Lower lobe of right lung (tissue), 2 donors: ENCODE measurements around the gene STK17A. TPM values are rescaled to one million over a fixed set of nuclear protein-coding genes. Genes with fewer than 3 reads are reported as not detected.

ENCODE experiments used
- ATAC-seq, 2 donors: fragments of 200-7000 bp; cut with Tn5 transposase; one replicate each; pipeline ENCODE4 v1.9.1; 2020 to 2022; ENCODE audit warnings: mild to moderate bottlenecking in 2 of 2, moderate library complexity in 2 of 2
- DNase-seq: peaks from one replicate; pipeline ENCODE4 v3.0.0-alpha.2; 2020
- H3K27ac ChIP-seq: fragments of 200-600 bp; one replicate; pipeline ENCODE4 v1.8.0; 2022
- H3K27me3 ChIP-seq: fragments of 200-600 bp; one replicate; pipeline ENCODE4 v1.8.0; 2022; ENCODE audit warnings: low read depth
- H3K36me3 ChIP-seq: fragments of 200-600 bp; one replicate; pipeline ENCODE4 v1.8.0; 2022; ENCODE audit warnings: mild to moderate bottlenecking
- H3K4me1 ChIP-seq: fragments of 200-600 bp; one replicate; pipeline ENCODE4 v1.8.0; 2022
- H3K4me3 ChIP-seq: fragments of 200-600 bp; one replicate; pipeline ENCODE4 v1.8.0; 2022; ENCODE audit warnings: mild to moderate bottlenecking
- H3K9me3 ChIP-seq: fragments of 200-600 bp; one replicate; pipeline ENCODE4 v1.8.0; 2022
- intact Hi-C: fragments of 100-400 bp; cut with DNase I; formaldehyde crosslinking; loops from one replicate; pipeline ENCODE4 v1.11.0; 2022
- long read RNA-seq: library from polyadenylated mRNA; unstranded; transcript quantifications from one replicate; pipeline ENCODE4 v2.0.0, GENCODE V29; 2021
- total RNA-seq: library from RNA; stranded (reverse); fragmentation: NEBNext Ultra II Directional; extraction: Animal tissue kit (Norgen Biotek cat#: 25700); gene quantifications from one replicate; pipeline ENCODE4 v1.2.1, GENCODE V29; 2021
- TF ChIP-seq, protein P1 (sequence below): fragments of 200-600 bp; IDR thresholded peaks from one replicate; pipeline ENCODE4 v1.8.0; 2022; ENCODE audit warnings: antibody characterized with exemption, mild to moderate bottlenecking
- donor health status: DM: no; HTN: yes; CAD: no; lungs with severe emphysema.

STK17A gene
- 27.1 TPM for total RNA-seq
- long read RNA-seq, transcript STK17A-201 (7 exons, 3,368 nt) = major isoform, 34 of 56 reads
- long read RNA-seq, partial matches to known transcripts = 8 of 56 reads
- long read RNA-seq, other reads (novel, unspliced or antisense) = 14 of 56 reads

DNA sequence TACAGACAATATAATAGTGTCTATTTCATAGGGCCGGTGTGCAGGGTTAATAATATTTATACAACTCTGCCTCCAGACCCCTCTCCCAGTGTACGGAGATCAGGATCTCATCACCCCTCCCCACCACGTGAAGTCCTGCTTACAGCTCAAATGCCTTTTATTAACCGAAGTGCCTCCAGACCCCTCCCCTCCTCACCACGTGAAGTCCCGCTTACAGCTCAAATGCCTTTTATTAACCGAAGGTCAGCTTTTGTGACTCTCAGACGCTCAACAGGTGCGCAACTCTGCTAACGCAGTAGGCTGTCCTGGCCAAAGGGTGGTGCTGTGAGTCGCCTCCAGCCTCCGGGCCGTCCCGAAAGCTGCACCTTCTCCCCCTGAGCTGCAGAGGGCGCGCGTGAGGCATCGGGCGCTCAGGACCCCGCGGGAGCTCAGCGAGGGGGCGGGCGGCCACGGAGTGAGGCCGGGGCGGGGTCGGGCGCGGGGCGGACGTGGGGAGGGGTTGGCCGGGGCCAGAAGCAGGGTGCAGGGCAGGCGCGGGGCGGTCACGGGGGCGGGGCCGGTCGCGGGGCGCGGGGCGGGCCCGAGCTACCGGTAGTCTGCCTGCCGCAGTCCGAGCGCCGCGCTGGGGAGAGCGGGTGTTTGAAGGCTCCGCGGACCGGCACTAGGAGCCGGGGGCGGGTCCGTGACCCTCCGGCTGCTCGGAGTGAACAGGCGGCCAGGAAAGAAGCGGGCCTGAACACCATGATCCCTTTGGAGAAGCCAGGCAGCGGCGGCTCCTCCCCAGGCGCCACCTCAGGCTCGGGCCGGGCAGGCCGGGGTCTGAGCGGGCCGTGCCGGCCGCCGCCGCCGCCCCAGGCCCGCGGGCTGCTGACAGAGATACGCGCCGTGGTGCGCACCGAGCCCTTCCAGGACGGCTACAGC lies at the start of gene STK17A:
Gene STK17A (plus strand): TSS at position 606 of the 921 bp plus-strand sequence. CDS start 136 bp downstream, at position 742.
- Histone ChIP-seq H3K27me3 (no peaks in the 10 kb centered on the region), H3K36me3 (no peaks in the 10 kb centered on the region), H3K4me3 (peak within 1 kb of the TSS; percentile 93), H3K4me1 (peaks cover 20% of the 10 kb centered on the region), H3K27ac (peak within 1 kb of the TSS; percentile 94), H3K9me3 (no peaks in the 10 kb centered on the region)
- DNase-seq (peak; percentile 95), ATAC-seq (peak; percentile 95 to 99)
- TF ChIP-seq, protein P1, sequence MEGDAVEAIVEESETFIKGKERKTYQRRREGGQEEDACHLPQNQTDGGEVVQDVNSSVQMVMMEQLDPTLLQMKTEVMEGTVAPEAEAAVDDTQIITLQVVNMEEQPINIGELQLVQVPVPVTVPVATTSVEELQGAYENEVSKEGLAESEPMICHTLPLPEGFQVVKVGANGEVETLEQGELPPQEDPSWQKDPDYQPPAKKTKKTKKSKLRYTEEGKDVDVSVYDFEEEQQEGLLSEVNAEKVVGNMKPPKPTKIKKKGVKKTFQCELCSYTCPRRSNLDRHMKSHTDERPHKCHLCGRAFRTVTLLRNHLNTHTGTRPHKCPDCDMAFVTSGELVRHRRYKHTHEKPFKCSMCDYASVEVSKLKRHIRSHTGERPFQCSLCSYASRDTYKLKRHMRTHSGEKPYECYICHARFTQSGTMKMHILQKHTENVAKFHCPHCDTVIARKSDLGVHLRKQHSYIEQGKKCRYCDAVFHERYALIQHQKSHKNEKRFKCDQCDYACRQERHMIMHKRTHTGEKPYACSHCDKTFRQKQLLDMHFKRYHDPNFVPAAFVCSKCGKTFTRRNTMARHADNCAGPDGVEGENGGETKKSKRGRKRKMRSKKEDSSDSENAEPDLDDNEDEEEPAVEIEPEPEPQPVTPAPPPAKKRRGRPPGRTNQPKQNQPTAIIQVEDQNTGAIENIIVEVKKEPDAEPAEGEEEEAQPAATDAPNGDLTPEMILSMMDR = peak; percentile 95
- intact Hi-C loops = loop anchor here (5.0 kb wide), 1 partner anchor 120 kb away; no protein-coding TSS in a partner anchor

DNA sequence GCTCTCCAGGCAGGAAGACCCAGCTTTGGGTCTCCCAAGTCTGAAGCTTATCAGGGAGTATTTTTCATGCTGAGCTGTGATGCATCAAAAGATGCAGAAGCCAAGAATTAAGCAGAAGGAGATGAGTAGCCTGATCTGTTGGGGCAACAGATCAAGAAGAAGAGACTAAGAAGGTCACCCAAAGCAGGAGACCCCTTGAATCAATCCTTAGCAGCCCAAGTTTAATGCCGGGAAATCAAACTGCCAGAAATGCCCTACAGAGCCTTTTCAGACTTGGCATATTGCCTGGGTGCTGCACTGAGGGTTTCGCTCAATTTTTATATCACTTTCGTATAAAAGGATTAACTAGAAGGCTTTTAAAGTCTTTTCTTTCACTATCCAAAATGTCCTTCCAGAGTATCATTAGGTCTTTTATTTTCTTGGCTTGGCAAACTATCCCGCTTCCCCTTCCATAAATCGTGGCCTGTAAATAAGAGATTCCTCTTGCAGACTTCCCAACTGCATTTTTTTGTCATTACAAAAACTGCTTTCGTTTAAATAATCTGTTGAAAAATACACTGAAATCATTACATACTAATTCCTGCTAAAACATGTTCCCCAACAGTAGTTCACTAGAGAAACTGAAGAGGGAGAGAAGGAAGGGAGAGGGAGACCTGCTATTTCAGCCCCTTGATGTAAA lies 49.0 kb upstream of the STK17A start:
- Histone ChIP-seq H3K9me3 (no peaks in the 10 kb centered on the region), H3K27me3 (no peaks in the 10 kb centered on the region), H3K27ac (no peak overlapping the region), H3K4me3 (no peak overlapping the region), H3K36me3 (no peaks in the 10 kb centered on the region), H3K4me1 (no peaks in the 10 kb centered on the region)
- no peak for DNase-seq
- TF ChIP-seq, protein P1 = no peak
- no peak for ATAC-seq
- intact Hi-C loops = no loop called here

DNA sequence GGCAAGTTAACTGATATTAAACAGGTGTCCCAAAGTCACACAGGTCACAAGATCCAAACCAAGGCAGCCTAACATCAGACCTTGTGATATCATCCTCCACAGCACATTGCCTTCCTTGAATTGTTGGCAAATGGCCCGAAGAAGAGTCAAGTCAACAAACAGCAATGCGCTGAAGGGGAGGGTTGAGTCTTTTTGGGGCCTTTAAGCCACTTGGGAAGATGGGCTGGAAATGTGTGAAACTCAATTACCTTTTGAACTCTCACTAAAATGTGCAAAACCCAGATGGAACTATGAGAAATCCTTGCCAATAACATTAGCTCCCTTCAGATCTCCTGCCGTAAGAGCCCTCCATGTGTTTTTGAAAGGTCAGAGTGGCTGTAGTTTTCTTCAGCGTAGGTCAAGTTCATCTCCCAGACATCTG lies 47.9 kb upstream of the STK17A start:
- Histone ChIP-seq H3K27me3 (no peaks in the 10 kb centered on the region), H3K4me3 (no peak overlapping the region), H3K4me1 (no peaks in the 10 kb centered on the region), H3K27ac (no peak overlapping the region), H3K9me3 (no peaks in the 10 kb centered on the region), H3K36me3 (no peaks in the 10 kb centered on the region)
- ATAC-seq (no peak), DNase-seq (no peak)
- intact Hi-C loops = no loop called here
- TF ChIP-seq, protein P1 = no peak

DNA sequence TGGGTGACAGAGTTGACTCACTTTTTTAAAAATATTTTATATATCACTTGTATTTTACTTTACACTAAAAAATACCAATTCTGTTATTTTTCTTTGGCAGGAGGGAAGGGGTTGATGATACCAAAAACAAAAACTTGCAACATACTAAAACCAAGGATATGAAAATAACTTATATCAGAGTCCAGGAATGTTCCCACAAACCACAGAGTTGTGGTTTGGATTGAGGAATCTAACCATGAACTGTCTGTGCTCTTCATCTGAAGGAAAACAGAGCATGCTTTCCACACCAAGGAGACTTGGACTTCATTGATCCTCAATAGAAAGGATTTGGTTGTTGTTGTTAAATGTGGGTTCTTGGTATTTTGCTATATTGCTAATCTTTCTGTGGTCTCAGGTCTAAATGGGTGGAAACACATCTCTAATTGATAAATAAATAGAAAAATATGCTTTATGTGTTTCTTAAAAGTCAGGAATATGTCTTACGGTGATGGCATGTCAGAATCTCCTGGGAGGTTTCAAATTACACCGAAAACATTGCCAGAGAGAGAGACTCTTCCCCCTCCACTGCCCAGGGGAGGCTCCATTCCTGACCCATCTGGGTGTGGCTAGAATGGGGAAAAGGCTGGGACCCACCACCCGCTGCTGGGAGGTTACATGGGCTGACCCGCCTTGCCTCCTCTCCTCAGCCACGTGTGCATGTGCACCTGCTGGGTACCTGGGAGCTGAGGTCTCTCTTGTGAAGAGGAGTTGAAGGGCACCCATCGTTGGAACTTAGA lies 46.9 kb upstream of the STK17A start:
- ATAC-seq (no peak), DNase-seq (no peak)
- H3K9me3 ChIP-seq = no peaks in the 10 kb centered on the region
- intact Hi-C loops = no loop called here
- TF ChIP-seq, protein P1 = no peak
- no peaks in the 10 kb centered on the region for H3K4me1 ChIP-seq
- H3K27me3 ChIP-seq = no peaks in the 10 kb centered on the region
- no peak overlapping the region for H3K27ac ChIP-seq
- no peaks in the 10 kb centered on the region for H3K36me3 ChIP-seq
- no peak overlapping the region for H3K4me3 ChIP-seq

DNA sequence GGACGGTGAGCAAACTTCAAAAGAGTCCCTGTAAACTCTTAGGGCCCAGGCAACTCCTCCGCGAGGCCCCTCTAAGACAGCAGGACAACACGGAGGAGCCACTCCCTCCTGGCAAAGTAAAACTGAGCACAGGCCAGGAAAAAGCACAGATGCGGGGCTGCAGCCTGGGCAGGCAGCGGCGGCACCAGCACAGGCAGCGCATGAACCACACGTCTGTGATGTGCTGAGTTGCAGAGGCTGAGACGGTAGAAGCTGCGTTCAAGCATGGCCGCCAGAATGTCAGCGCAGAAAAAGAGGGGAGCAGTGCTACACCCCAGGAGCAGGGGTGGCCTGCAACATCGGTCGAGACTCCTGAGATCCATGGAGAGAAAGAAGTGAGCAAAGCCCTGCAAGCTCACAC lies 46.1 kb upstream of the STK17A start:
- ATAC-seq (no peak), DNase-seq (no peak)
- H3K27me3 ChIP-seq = no peaks in the 10 kb centered on the region
- H3K9me3 ChIP-seq = no peaks in the 10 kb centered on the region
- H3K4me1 ChIP-seq = no peaks in the 10 kb centered on the region
- H3K4me3 ChIP-seq = no peak overlapping the region
- no peak overlapping the region for H3K27ac ChIP-seq
- TF ChIP-seq, protein P1 = no peak
- H3K36me3 ChIP-seq = no peaks in the 10 kb centered on the region
- intact Hi-C loops = no loop called here
